Left lobe of liver (tissue), 2 donors: Measurements from ENCODE around the gene RNF217. TPM values are rescaled to one million over a fixed set of nuclear protein-coding genes. Genes with fewer than 3 reads are reported as not detected.
"Not testable (repeated sequence)": the region's sequence is repeated elsewhere in the genome, so short reads cannot be mapped to it uniquely, and the experiment has no call there.

Experiments used
- ATAC-seq: fragments of 200-7000 bp; cut with Tn5 transposase; one replicate; pipeline ENCODE4 v1.9.1; 2020; ENCODE audit warnings: mild to moderate bottlenecking, moderate library complexity
- DNase-seq: peaks from one replicate; pipeline ENCODE4 v3.0.0-alpha.2; 2020; ENCODE audit warnings: low spot score
- total RNA-seq: library from RNA; stranded (reverse); gene quantifications from one replicate; pipeline ENCODE4 v1.2.1, GENCODE V29; 2021
- donor health status: DM: no; HTN: no; CAD: no; lungs with moderate emphysema.
- donor health status: DM: no; HTN: yes; CAD: no.

RNF217 gene
- total RNA-seq, 1 donor from 2014 or later: 25.0 TPM

- DNase-seq: no peak
- ATAC-seq: no peak
Measured at GRCh38 chr6:125009578-125009977, 47.3 kb downstream of the RNF217 start.

- DNase-seq (no peak), ATAC-seq (peak; percentile 28)
Measured at GRCh38 chr6:125013938-125014660, 51.9 kb downstream of the RNF217 start.

DNA sequence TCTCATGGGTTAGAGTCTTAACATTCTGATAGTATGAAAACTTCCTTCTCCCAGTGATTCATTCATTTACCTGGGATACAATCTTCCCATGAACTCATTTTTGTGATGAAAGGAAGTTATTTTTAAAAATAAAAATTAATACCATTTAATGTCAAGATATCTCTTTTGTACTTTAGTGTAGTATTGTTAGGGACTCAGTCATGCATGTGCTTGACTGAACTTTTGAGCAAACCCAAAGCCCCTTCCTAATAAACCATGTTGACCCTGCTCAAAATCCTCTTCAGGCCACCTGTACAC is 52.4 kb downstream of the RNF217 start:
- ATAC-seq: no peak
- no peak for DNase-seq

DNA sequence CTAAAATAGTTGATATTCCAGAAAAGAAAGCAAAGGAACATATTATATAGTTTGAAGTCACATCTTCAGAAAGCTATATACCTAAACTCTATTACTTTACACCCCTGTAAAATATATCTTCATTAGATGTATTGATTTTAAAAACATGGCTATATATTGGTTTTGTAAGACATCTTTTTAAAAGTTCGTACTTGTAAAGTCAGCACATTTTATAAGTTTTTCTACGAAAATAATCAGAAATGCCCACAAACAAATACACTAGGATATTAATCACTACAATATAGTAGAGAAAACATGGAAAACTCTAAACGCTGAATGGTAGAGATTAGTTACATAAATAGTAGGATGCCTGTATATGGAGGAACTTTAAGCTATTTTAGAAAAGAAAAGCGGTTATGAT is 52.9 kb downstream of the RNF217 start:
- ATAC-seq (no peak), DNase-seq (no peak)

- no peak for DNase-seq
- no peak for ATAC-seq
Measured at GRCh38 chr6:125018136-125018535, 55.9 kb downstream of the RNF217 start.

- ATAC-seq (no peak), DNase-seq (no peak)
Measured at GRCh38 chr6:125019281-125019680, 57.0 kb downstream of the RNF217 start.

- ATAC-seq: no peak
Measured at GRCh38 chr6:125019918-125020317, 57.7 kb downstream of the RNF217 start.

DNA sequence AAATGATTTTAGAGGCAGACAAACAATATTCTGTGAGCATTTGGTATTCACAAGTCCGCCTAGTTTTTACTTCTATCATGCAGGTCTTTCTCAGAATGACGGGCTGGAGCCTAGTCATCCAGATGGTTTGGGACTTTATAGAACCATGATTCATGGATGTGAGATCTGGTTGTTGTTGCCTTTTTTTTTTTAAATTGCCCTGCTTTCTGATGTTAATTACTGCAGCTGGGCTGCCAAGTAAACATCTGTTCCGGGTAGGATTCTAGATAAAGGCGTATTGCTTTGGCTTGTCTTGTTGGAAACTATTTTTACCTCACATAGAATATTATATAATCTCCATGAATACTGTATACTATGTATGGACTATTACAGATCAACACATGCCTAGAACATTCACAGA is 58.1 kb downstream of the RNF217 start:
- ATAC-seq: no peak
- DNase-seq: no peak

More at GRCh38 chr6:125019918-125020317, 57.7 kb downstream of the RNF217 start:
- no peak for DNase-seq

- ATAC-seq: peak; percentile 76
Measured at GRCh38 chr6:125022391-125022989, 60.3 kb downstream of the RNF217 start.

DNA sequence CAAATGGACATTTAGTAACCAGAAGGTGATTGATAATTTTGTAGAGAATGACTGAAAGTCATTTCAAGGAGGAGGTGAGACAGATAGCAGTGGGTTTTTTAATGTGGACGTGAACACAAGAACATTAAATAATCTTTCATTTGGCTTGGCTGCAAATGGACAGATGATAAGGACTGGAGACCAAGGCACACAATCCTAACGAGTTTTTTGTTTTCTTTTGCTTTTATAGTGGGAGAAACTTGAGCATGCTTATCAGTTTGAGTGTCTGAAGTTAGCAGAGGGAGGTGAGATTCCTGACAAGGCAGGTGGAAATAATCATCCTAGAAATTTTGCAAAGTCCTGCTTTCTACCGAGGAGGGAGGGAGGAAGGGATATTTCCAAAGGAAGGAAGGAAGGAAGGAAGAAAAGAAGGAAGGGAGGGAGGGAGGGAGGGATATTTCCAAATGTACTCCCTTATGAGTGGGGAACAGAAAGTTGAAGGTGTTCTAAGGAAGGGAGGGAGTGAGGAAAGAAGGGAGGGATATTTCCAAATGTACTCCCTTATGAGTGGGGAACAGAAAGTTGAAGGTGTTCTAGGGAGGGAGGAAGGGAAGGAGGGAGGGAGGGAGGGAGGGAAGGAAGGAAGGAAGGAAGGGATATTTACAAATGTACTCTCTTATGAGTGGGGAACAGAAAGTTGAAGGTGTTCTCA is 63.1 kb downstream of the RNF217 start:
- DNase-seq (no peak), ATAC-seq (no peak)

More at GRCh38 chr6:125022391-125022989, 60.3 kb downstream of the RNF217 start:
- no peak for DNase-seq

- DNase-seq (no peak), ATAC-seq (no peak)
Measured at GRCh38 chr6:125027287-125027686, 65.0 kb downstream of the RNF217 start.

DNA sequence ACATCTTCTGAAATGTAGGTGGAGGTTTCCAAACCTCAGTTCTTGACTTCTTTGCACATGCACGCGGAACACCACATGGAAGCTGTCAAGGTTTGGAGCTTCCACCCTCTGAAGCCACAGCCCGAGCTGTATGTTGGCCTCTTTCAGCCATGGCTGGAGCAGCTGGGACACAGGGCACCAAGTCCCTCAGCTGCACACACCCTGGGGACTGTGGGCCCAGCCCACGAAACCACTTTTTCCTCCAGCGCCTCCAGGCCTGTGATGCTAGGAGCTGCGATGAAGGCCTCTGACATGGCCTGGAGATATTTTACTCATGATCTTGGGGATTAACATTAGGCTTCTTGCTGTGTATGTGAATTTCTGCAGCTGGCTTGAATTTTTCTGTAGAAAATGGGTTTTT is 68.7 kb downstream of the RNF217 start:
- ATAC-seq (no peak), DNase-seq (no peak)

GRCh38 chr6:125031385-125031784 is 69.1 kb downstream of the RNF217 start:
- DNase-seq (no peak), ATAC-seq (no peak)

DNA sequence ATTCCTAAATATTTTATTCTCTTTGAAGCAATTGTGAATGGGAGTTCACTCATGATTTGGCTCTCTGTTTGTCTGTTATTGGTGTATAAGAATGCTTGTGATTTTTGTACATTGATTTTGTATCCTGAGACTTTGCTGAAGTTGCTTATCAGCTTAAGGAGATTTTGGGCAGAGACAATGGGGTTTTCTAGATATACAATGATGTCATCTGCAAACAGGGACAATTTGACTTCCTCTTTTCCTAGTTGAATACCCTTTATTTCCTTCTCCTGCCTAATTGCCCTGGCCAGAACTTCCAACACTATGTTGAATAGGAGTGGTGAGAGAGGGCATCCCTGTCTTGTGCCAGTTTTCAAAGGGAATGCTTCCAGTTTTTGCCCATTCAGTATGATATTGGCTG is 72.7 kb downstream of the RNF217 start:
- ATAC-seq, DNase-seq: not testable (repeated sequence)

DNA sequence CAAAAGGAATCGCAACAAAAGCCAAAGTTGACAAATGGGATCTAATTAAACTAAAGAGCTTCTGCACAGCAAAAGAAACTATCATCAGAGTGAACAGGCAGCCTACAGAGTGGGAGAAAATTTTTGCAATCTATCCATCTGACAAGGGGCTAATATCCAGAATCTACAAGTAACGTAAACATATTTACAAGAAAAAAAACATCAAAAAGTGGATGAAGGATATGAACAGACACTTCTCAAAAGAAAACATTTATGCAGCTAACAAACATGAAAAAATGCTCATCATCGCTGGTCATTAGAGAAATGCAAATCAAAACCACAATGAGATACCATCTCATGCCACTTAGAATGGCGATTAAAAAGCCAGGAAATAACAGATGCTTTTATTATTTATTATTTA is 74.2 kb downstream of the RNF217 start:
- not testable (repeated sequence) for DNase-seq, ATAC-seq

DNA sequence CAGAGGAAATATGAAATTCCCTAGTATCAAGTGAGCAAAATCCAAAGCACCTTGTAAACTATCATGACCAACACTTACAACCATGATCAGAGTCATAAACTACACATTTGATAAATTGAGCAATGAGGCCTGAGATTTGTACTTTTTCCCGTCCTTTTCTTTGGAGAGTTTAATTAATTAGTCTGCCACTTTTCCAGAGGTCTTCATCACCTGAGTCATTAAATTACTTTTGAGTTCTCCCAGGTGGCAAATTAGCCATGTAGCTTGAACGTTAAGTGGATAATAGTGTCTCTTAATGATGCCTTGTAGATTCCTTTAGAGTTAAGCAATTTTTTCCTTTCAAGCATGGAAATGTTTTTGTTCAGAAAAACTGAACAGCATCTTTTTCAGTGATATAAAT is 75.6 kb downstream of the RNF217 start:
- DNase-seq: no peak
- ATAC-seq: no peak

DNA sequence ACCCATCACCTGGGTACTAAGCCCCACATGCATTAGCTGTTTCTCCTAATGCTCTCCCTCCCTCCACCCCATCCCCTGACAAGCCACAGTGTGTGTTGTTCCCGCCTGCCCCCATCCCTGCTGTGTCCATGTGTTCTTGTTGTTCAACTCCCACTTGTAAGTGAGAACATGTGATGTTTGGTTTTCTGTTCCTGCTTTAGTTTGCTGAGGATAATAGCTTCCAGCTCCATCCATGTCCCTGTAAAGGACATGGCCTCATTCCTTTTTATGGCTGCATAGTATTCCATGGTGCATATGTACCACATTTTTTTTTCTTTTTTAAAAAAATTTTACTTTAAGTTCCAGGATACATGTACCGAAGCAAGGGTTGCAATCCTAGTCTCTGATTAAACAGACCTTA is 76.7 kb downstream of the RNF217 start:
- DNase-seq (no peak), ATAC-seq (no peak)

- DNase-seq (no peak), ATAC-seq (no peak)
Measured at GRCh38 chr6:125041740-125042459, 79.7 kb downstream of the RNF217 start.

- ATAC-seq (no peak), DNase-seq (no peak)
Measured at GRCh38 chr6:125044066-125044465, 81.8 kb downstream of the RNF217 start.

DNA sequence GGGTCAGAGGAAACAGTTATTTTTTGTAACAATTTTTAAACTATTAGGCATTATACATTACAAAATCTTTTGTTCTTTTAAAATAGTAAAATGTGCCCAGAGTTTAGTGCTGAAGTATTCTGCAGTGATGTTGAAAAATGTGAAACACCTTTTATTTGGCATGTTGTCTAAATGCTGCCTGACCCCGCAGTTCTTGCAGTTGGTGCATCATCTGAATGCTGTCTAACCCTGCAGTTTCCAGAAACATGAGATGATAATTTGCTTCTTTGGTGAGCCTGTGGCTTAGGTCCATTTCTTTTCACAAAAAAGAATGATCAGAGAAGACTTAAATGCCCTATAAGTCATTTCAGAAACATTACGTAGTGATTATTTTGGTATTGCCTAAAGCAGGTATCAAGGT is 82.4 kb downstream of the RNF217 start:
- no peak for DNase-seq
- no peak for ATAC-seq

GRCh38 chr6:125046107-125046925 is 84.1 kb downstream of the RNF217 start:
- ATAC-seq (no peak), DNase-seq (no peak)
